GM21737 (cell line): ENCODE data around the gene ERC1.
"Not testable (repeated sequence)": the region's sequence is repeated elsewhere in the genome, so short reads cannot be mapped to it uniquely, and the experiment has no call there.

Experiments
- ATAC-seq: cut with Tn5 transposase; IDR thresholded peaks from one replicate; pipeline ENCODE4 v1.9.1; 2021; ENCODE audit warnings: mild to moderate bottlenecking, moderate library complexity; ENCODE audit not compliant: unreplicated experiment

ERC1 gene

GRCh38 chr12:1311145-1311544 lies 320.1 kb downstream of the ERC1 start:
- no peak for ATAC-seq

DNA sequence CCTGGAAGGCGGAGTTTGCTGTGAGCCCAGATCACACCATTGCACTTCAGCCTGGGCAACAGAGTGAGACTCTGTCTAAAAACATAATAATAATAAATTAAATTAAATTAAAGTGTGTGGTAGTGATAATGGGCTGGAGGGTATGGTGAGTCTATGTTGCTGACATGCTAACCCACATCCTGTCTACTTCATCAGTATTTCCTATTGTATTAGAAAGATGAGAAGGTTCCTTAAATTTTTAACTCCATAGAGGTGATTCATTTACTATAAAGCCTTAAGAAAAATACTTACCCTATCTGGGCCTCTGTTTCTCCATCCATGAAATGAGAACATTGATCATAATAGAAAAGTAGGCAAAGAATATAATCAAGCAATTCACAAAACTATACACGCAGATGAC lies 322.9 kb downstream of the ERC1 start:
- ATAC-seq = no peak

- ATAC-seq = no peak
These were observed 323.5 kb downstream of the ERC1 start for GRCh38 chr12:1314523-1314922.

- ATAC-seq = not testable (repeated sequence)
These were observed 326.0 kb downstream of the ERC1 start for GRCh38 chr12:1316991-1317390.

- ATAC-seq = no peak
These were observed 327.5 kb downstream of the ERC1 start for GRCh38 chr12:1318327-1319031.

DNA sequence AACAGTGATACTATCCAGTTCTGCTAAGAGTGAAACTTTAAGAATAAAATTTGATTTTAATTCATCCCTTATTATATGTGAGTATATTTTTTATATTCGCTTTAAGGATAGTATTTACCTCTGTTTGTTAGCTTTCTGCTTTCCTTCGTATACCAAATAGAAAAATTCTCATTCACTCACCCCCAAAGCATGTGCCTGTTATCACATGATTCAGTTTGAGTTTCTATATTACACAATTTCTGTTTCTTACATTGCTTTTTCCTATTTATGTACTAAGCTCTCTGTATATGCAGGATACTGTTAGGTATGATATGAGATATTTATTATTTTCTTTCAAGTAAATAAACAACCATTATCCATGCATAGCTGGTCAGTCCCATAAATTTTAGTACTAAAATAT lies 328.2 kb downstream of the ERC1 start:
- no peak for ATAC-seq

DNA sequence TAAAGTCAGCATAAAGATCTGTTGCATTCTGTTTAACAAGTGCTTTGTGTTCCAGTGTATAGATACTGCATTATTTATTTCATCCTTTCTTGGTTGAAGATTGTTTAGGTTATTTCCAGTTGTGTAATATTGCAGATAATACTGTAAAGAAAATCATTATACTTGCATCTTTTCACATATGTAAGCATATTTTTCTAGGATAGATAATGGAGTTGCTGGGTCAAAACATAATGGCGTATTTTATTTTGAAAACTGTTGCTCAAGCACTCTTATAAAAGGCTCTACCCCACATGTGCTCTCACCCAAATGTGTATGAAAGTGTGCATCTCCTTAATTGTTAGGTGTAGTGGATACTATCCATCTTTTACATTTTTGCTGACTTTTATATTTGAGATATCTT lies 329.0 kb downstream of the ERC1 start:
- ATAC-seq = no peak

- ATAC-seq = no peak
These were observed 331.8 kb downstream of the ERC1 start for GRCh38 chr12:1322821-1323220.

GRCh38 chr12:1324099-1324498 lies 333.1 kb downstream of the ERC1 start:
- no peak for ATAC-seq

DNA sequence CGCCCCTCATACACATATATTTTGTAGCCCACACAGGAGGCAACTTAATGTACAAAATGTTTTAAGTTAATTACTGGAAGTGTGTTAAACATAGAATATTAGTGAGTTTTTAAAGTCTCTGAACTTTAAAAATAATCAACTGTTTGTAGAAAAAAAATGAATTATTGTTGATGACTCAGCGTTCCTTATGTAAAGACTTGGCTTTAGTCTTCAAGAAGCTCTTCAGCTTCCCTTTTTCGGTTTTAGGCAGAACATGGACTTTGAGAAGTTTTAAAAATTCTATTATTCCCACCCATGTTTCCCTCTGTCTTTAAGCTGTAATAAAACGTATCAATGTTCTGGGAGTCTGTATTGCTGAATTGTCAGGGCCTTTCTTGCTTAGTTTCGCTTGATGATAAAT lies 333.9 kb downstream of the ERC1 start:
- ATAC-seq = no peak

- no peak for ATAC-seq
These were observed 334.6 kb downstream of the ERC1 start for GRCh38 chr12:1325666-1326065.

DNA sequence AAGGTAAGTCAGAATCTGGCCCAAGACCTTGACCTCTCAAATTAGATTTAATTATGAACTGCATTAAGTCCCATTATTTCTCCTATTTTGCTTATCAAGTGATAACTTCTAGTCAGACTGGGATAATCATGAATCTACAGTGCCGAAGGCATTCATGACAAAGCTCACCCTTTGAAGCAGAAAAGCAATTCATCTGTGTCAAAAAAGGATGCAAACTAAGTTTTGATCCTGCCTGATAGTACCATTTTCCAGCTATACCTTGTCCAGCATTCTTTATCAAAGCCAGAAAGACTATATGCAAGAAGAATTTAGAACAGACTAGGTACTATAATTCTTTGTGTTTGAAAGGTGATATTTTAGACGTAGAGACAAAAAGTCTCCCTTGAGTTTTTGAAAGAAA lies 335.2 kb downstream of the ERC1 start:
- no peak for ATAC-seq

GRCh38 chr12:1328391-1328790 lies 337.4 kb downstream of the ERC1 start:
- ATAC-seq = no peak

- ATAC-seq = no peak
These were observed 338.9 kb downstream of the ERC1 start for GRCh38 chr12:1329784-1330476.

DNA sequence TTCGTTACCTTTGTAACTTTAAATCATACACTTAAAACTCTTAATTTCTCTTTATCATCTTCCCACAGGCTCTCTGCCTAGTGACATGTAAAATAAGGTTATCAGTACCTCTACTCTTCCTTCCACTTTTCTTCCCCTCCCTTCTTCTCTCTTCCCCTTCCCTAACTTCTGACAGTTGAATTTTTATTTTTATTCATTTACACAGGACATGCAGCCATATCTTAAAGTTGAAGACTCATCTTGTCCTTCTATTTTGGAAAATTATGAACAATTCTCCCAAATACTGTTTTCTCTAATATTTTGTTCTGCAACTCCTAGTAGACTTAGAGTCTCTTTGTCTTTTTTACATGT lies 339.4 kb downstream of the ERC1 start:
- ATAC-seq = no peak

DNA sequence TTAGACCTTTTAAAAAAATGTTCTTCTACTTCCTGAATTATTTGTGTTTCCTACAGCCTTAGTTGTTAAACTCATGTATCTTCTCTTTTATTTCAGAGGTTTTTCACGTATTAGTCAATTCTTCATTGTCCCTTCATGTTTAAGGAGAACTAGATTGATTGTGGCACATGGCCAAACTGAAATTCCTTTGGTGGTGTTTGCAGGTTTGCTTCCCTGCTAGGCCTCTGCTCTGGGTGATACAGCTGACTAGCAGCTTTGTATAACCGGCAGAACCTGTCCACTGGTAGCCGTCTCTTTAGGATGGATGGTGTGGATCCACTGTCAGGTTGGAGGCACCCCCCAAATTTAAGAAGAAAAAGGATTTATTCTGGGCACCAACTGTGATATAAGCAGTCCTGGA lies 341.3 kb downstream of the ERC1 start:
- no peak for ATAC-seq

DNA sequence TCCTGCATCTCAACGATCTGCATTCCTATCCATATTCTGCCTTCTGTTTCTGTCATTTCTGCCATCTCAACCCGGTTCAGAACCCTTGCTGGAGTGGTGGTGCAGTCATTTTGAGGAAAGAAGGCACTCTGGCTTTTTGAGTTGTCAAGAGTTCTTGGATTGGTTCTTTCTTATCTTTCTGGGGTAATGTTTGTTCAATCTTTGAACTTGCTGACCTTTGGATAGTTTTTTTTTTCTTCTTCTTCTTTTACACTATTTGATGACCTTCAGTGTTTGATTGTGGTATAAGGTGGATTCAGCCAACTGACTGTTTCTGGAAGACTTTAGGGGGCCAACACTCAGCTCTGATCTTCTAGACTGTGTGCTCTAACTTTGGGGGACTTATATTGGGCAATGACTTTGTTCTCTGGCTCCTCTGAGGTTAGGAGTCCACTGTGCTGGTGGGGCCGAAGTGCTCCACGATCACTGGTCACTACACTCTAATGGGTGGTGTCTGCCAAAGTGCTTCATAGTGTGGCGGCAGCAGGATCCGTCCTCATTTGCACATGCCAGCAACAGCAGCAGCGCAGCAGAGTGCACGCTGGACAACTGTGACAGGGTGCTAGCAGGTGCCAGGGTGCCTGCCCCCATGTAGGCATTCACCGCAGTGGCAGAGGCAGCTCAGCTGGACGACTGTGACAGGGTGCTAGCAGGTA lies 347.6 kb downstream of the ERC1 start:
- no peak for ATAC-seq

DNA sequence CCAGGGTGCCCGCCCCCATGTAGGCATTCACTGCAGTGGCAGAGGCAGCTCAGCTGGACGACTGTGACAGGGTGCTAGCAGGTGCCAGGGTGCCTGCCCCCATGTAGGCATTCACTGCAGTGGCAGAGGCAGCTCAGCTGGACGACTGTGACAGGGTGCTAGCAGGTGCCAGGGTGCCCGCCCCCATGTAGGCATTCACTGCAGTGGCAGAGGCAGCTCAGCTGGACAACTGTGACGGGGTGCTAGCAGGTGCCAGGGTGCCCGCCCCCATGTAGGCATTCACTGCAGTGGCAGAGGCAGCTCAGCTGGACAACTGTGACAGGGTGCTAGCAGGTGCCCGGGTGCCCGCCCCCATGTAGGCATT lies 348.1 kb downstream of the ERC1 start:
- ATAC-seq = not testable (repeated sequence)

DNA sequence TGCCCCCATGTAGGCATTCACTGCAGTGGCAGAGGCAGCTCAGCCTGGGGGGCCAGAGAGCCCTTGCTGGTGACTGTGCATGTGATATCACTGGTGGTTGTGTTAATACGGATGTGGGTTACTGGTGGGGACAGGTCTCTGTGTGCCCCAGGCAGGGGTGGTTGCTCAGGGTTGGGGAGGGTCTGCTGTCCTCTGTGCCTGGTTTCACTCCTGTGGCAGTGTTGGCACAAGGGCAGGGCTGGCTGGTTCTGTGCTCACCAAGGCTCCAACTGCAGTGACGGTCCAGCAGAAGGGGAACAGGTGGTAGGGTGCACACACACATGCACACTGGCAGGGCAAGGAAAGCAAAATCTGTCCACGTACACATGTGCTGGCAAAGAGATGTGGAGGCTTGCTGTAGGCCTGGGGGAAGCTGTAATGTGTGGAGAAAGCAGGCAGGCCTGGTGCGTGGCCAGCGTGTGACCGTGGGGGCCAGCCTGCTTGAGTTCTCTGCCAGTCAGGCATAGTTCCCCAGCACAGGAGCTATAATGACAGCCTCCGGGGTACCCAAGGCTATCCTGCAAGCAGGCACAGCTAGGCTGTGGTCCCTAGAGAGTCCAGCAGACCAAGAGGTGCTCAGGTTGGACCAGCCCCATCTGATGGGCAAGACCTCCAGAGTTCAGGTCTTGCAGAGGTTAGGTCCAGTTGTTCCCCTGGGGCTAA lies 348.7 kb downstream of the ERC1 start:
- no peak for ATAC-seq

DNA sequence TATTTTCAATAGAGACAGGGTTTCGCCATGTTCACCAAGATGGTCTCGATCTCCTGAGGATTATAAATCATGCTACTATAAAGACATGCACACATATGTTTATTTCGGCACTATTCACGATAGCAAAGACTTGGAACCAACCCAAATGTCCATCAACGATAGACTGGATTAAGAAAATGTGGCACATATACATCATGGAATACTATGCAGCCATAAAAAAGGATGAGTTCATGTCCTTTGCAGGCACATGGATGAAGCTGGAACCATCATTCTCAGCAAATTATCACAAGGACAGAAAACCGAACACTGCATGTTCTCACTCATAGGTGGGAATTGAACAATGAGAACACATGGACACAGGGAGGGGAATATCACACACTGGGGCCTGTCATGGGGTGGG lies 350.2 kb downstream of the ERC1 start:
- not testable (repeated sequence) for ATAC-seq

- ATAC-seq = no peak
These were observed 352.4 kb downstream of the ERC1 start for GRCh38 chr12:1343422-1343821.

DNA sequence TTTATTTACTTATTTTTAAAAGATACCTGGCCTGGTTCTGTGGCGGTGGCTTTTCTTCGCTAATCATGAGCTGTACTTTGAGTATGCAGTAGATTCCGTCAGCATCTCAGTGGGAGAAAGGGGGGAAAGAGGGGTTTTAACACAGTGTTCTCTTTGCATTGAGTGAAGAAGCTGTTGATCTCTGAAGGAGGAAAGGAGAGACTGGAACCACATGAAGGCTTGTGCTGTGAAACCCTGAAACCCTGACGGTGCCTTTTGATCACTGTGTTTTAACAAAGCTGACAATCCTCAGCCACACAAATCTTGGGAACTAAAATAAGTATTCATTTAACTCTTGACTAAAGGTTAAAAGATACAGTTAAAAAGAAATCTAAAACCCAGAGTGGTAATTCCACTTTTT lies 353.2 kb downstream of the ERC1 start:
- no peak for ATAC-seq
